ENCODE measurements around the gene CHCHD3. TPM values are rescaled to one million over a fixed set of nuclear protein-coding genes. Genes with fewer than 3 reads are reported as not detected.

Gene CHCHD3
- total RNA-seq, 1 experiment from 2014 or later = 114 TPM

DNA sequence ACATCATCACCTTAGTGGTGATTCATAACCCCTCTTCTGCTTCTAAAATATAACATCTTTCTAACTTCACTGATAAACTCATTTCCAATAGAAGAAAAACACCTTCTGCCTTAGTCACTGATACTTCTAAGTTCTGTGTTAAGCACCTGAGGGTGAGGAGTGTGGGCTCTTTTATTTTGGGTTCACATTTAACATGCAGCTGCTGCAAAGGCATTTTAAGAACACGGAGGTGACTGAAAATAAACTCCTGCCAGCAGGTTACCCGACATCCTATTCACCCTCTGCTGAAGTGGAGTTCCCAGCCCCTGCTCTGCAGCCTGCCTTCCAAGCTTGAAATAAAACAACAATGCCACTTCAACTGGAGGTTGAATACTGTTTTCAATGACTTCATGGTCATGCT lies 302.7 kb downstream of the CHCHD3 start:
- 0 out of 2 replicates have a peak, but pooled peaks cover 2% of the 10 kb centered on the region for H3K36me3 Mint-ChIP-seq
- H3K27me3 Mint-ChIP-seq (ENCODE audit: low read depth) = no peaks in the 10 kb centered on the region
- ATAC-seq (no peak), DNase-seq (ENCODE audit: low spot score) (no peak)
- no peaks in the 10 kb centered on the region for H3K9me3 Mint-ChIP-seq
- no peak overlapping the region for H3K4me3 Mint-ChIP-seq
- TF ChIP-seq ZBTB21 (CRISPR knock-in tag; IDR thresholded peaks at IDR 0.05; ENCODE audit: borderline replicate concordance) (no peak), SOX15 (CRISPR knock-in tag; IDR thresholded peaks at IDR 0.05) (no peak), ZNF121 (CRISPR knock-in tag; IDR thresholded peaks at IDR 0.05) (no peak), NR3C1 (CRISPR knock-in tag; conservative IDR thresholded peaks at IDR 0.05; ENCODE audit: low read depth) (no peak), TCF7 (CRISPR knock-in tag; IDR thresholded peaks at IDR 0.05; ENCODE audit: low read depth) (no peak), MXD4 (CRISPR knock-in tag; IDR thresholded peaks at IDR 0.05; ENCODE audit: borderline replicate concordance) (no peak)
- TF ChIP-seq, protein P1, sequence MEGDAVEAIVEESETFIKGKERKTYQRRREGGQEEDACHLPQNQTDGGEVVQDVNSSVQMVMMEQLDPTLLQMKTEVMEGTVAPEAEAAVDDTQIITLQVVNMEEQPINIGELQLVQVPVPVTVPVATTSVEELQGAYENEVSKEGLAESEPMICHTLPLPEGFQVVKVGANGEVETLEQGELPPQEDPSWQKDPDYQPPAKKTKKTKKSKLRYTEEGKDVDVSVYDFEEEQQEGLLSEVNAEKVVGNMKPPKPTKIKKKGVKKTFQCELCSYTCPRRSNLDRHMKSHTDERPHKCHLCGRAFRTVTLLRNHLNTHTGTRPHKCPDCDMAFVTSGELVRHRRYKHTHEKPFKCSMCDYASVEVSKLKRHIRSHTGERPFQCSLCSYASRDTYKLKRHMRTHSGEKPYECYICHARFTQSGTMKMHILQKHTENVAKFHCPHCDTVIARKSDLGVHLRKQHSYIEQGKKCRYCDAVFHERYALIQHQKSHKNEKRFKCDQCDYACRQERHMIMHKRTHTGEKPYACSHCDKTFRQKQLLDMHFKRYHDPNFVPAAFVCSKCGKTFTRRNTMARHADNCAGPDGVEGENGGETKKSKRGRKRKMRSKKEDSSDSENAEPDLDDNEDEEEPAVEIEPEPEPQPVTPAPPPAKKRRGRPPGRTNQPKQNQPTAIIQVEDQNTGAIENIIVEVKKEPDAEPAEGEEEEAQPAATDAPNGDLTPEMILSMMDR (IDR thresholded peaks at IDR 0.05) = no peak
- TF ChIP-seq, protein P2, sequence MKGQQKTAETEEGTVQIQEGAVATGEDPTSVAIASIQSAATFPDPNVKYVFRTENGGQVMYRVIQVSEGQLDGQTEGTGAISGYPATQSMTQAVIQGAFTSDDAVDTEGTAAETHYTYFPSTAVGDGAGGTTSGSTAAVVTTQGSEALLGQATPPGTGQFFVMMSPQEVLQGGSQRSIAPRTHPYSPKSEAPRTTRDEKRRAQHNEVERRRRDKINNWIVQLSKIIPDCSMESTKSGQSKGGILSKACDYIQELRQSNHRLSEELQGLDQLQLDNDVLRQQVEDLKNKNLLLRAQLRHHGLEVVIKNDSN (CRISPR knock-in tag; IDR thresholded peaks at IDR 0.05) = no peak
- TF ChIP-seq, protein P3, sequence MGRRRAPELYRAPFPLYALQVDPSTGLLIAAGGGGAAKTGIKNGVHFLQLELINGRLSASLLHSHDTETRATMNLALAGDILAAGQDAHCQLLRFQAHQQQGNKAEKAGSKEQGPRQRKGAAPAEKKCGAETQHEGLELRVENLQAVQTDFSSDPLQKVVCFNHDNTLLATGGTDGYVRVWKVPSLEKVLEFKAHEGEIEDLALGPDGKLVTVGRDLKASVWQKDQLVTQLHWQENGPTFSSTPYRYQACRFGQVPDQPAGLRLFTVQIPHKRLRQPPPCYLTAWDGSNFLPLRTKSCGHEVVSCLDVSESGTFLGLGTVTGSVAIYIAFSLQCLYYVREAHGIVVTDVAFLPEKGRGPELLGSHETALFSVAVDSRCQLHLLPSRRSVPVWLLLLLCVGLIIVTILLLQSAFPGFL (CRISPR knock-in tag; IDR thresholded peaks at IDR 0.05; ENCODE audit: borderline replicate concordance) = no peak
- TF ChIP-seq, protein P4, sequence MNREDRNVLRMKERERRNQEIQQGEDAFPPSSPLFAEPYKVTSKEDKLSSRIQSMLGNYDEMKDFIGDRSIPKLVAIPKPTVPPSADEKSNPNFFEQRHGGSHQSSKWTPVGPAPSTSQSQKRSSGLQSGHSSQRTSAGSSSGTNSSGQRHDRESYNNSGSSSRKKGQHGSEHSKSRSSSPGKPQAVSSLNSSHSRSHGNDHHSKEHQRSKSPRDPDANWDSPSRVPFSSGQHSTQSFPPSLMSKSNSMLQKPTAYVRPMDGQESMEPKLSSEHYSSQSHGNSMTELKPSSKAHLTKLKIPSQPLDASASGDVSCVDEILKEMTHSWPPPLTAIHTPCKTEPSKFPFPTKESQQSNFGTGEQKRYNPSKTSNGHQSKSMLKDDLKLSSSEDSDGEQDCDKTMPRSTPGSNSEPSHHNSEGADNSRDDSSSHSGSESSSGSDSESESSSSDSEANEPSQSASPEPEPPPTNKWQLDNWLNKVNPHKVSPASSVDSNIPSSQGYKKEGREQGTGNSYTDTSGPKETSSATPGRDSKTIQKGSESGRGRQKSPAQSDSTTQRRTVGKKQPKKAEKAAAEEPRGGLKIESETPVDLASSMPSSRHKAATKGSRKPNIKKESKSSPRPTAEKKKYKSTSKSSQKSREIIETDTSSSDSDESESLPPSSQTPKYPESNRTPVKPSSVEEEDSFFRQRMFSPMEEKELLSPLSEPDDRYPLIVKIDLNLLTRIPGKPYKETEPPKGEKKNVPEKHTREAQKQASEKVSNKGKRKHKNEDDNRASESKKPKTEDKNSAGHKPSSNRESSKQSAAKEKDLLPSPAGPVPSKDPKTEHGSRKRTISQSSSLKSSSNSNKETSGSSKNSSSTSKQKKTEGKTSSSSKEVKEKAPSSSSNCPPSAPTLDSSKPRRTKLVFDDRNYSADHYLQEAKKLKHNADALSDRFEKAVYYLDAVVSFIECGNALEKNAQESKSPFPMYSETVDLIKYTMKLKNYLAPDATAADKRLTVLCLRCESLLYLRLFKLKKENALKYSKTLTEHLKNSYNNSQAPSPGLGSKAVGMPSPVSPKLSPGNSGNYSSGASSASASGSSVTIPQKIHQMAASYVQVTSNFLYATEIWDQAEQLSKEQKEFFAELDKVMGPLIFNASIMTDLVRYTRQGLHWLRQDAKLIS (CRISPR knock-in tag; IDR thresholded peaks at IDR 0.05; ENCODE audit: borderline replicate concordance) = no peak
- TF ChIP-seq, protein P5, sequence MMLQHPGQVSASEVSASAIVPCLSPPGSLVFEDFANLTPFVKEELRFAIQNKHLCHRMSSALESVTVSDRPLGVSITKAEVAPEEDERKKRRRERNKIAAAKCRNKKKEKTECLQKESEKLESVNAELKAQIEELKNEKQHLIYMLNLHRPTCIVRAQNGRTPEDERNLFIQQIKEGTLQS (CRISPR knock-in tag; conservative IDR thresholded peaks at IDR 0.05) = no peak
- TF ChIP-seq, protein P6, sequence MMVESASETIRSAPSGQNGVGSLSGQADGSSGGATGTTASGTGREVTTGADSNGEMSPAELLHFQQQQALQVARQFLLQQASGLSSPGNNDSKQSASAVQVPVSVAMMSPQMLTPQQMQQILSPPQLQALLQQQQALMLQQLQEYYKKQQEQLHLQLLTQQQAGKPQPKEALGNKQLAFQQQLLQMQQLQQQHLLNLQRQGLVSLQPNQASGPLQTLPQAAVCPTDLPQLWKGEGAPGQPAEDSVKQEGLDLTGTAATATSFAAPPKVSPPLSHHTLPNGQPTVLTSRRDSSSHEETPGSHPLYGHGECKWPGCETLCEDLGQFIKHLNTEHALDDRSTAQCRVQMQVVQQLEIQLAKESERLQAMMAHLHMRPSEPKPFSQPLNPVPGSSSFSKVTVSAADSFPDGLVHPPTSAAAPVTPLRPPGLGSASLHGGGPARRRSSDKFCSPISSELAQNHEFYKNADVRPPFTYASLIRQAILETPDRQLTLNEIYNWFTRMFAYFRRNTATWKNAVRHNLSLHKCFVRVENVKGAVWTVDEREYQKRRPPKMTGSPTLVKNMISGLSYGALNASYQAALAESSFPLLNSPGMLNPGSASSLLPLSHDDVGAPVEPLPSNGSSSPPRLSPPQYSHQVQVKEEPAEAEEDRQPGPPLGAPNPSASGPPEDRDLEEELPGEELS (CRISPR knock-in tag; IDR thresholded peaks at IDR 0.05) = no peak
- no peak overlapping the region; the same call in 1 of the 2 replicates for H3K27ac Mint-ChIP-seq
- ChIA-PET POLR2A (no interaction called here), CTCF (interaction anchor here (0.6 kb wide), 1 partner anchor 85 kb away, joined by 3 read pairs; no protein-coding TSS in a partner anchor)
- no peaks in the 10 kb centered on the region; the same call in 1 of the 2 replicates for H3K4me1 Mint-ChIP-seq

DNA sequence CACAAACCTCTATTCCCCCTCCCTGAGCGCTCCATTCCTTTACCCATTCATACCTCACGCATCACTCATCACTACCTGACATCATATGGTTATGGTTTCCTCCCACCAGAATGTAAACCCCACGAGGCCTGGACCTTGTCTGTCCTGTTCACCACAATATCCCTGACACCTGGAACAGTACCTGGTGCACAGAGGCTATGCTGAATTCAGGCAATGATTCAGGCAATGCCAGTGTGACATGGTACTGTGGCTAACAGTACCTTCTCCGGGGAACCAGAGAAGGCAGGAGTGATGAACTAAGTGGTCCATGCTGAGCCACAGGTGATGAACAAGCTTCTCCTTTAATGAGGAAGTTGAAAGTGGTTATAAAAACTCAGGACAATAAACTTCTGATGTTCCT lies 303.1 kb downstream of the CHCHD3 start:
- DNase-seq (ENCODE audit: low spot score) (no peak), ATAC-seq (no peak)
- no peak overlapping the region; the same call in 1 of the 2 replicates for H3K27ac Mint-ChIP-seq
- no peaks in the 10 kb centered on the region for H3K36me3 Mint-ChIP-seq
- CTCF ChIA-PET = no interaction called here
- POLR2A ChIA-PET = no interaction called here
- no peaks in the 10 kb centered on the region for H3K9me3 Mint-ChIP-seq
- no peak overlapping the region for H3K4me3 Mint-ChIP-seq
- no peaks in the 10 kb centered on the region; the same call in 1 of the 2 replicates for H3K4me1 Mint-ChIP-seq
- H3K27me3 Mint-ChIP-seq (ENCODE audit: low read depth) = no peaks in the 10 kb centered on the region
- TF ChIP-seq, protein P4 (CRISPR knock-in tag; IDR thresholded peaks at IDR 0.05; ENCODE audit: borderline replicate concordance) = no peak
- no peak for TF ChIP-seq CREM (CRISPR knock-in tag; IDR thresholded peaks at IDR 0.05)
- TF ChIP-seq SMAD3 (CRISPR knock-in tag; IDR thresholded peaks at IDR 0.05; ENCODE audit: borderline replicate concordance) = no peak
- no peak for TF ChIP-seq TP53 (CRISPR knock-in tag; IDR thresholded peaks at IDR 0.05)
- no peak for TF ChIP-seq SOX15 (CRISPR knock-in tag; IDR thresholded peaks at IDR 0.05)
- TF ChIP-seq, protein P7, sequence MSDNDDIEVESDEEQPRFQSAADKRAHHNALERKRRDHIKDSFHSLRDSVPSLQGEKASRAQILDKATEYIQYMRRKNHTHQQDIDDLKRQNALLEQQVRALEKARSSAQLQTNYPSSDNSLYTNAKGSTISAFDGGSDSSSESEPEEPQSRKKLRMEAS (CRISPR knock-in tag; IDR thresholded peaks at IDR 0.05) = no peak
- TF ChIP-seq MYBL2 (CRISPR knock-in tag; IDR thresholded peaks at IDR 0.05) = no peak
- TF ChIP-seq JUN (CRISPR knock-in tag; IDR thresholded peaks at IDR 0.05) = no peak
- TF ChIP-seq, protein P8, sequence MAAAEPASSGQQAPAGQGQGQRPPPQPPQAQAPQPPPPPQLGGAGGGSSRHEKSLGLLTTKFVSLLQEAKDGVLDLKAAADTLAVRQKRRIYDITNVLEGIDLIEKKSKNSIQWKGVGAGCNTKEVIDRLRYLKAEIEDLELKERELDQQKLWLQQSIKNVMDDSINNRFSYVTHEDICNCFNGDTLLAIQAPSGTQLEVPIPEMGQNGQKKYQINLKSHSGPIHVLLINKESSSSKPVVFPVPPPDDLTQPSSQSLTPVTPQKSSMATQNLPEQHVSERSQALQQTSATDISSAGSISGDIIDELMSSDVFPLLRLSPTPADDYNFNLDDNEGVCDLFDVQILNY (CRISPR knock-in tag; IDR thresholded peaks at IDR 0.05) = no peak

Measured in WTC11 (cell line).